H1 (cell line): Measurements from ENCODE around the gene PPP1R12C. TPM values are rescaled to one million over a fixed set of nuclear protein-coding genes. Genes with fewer than 3 reads are reported as not detected.

ENCODE experiments used
- BACH1 ChIP-seq: IDR thresholded peaks from 2 replicates; pipeline ENCODE4 v1.6.1; 2012; ENCODE audit warnings: low read length, improper control_type of control experiment
- CREB1 ChIP-seq: IDR thresholded peaks from 2 replicates; pipeline ENCODE4 v1.6.1; 2012; ENCODE audit warnings: inconsistent platforms
- CTBP2 ChIP-seq: IDR thresholded peaks from 2 replicates; pipeline ENCODE4 v1.7.0; 2011; ENCODE audit warnings: borderline replicate concordance, mild to moderate bottlenecking, moderate library complexity, mixed read lengths, low read length; ENCODE audit not compliant: insufficient read depth, insufficient read length
- EGR1 ChIP-seq: IDR thresholded peaks from 2 replicates; pipeline ENCODE4 v1.6.1; 2011; ENCODE audit warnings: low read depth, low read length, borderline replicate concordance
- GTF2F1 ChIP-seq: IDR thresholded peaks from 2 replicates; pipeline ENCODE4 v1.6.1; 2012; ENCODE audit warnings: low read depth, low read length, improper control_type of control experiment, borderline replicate concordance
- KDM1A ChIP-seq: fragments of 200-600, 300-600 bp; sonication (generic); IDR thresholded peaks from 2 replicates; pipeline ENCODE4 v1.7.1; 2016; ENCODE audit warnings: mild to moderate bottlenecking, low read length, borderline replicate concordance
- KDM4A ChIP-seq: IDR thresholded peaks from one replicate; pipeline ENCODE4 v1.7.1; 2012; ENCODE audit warnings: low read depth, mild to moderate bottlenecking, moderate library complexity, low read length, inconsistent platforms; ENCODE audit not compliant: severe bottlenecking
- NANOG ChIP-seq: IDR thresholded peaks from 2 replicates; pipeline ENCODE4 v1.6.1; 2011; ENCODE audit warnings: low read length, low read depth, mild to moderate bottlenecking, inconsistent platforms; ENCODE audit not compliant: insufficient read depth, poor library complexity, severe bottlenecking
- NRF1 ChIP-seq: IDR thresholded peaks from 2 replicates; pipeline ENCODE4 v1.6.1; 2011; ENCODE audit warnings: mild to moderate bottlenecking, low read depth, low read length, improper control_type of control experiment
- PHF8 ChIP-seq: fragments of 200-600 bp; sonication (generic); conservative IDR thresholded peaks from 2 replicates; pipeline ENCODE4 v1.7.1; 2012; ENCODE audit warnings: low read depth, mild to moderate bottlenecking, inconsistent platforms, low read length, moderate library complexity
- RAD21 ChIP-seq, 2 experiments: IDR thresholded peaks in 1 of 2; conservative IDR thresholded peaks in 1 of 2; 2 replicates each; pipeline ENCODE4 v1.6.1; 2011; ENCODE audit warnings: low read depth in 2 of 2, low read length in 2 of 2, improper control_type of control experiment in 1 of 2, inconsistent platforms in 1 of 2, mild to moderate bottlenecking in 1 of 2, moderate library complexity in 1 of 2
- RXRA ChIP-seq: IDR thresholded peaks from 2 replicates; pipeline ENCODE4 v1.6.1; 2011; ENCODE audit warnings: low read depth, mild to moderate bottlenecking, low read length, moderate library complexity; ENCODE audit not compliant: insufficient read depth
- SIN3A ChIP-seq, 2 experiments: IDR thresholded peaks in 1 of 2; conservative IDR thresholded peaks in 1 of 2; 2 replicates each; pipeline ENCODE4 v1.6.1; 2011 to 2012; ENCODE audit warnings: low read length in 2 of 2, improper control_type of control experiment in 1 of 2, low read depth in 1 of 2, mild to moderate bottlenecking in 1 of 2
- SP1 ChIP-seq: IDR thresholded peaks from 2 replicates; pipeline ENCODE4 v1.6.1; 2011; ENCODE audit warnings: low read depth, low read length
- SRF ChIP-seq: IDR thresholded peaks from 2 replicates; pipeline ENCODE4 v1.6.1; 2011; ENCODE audit warnings: mild to moderate bottlenecking, low read depth, low read length, moderate library complexity
- SUZ12 ChIP-seq: fragments of 200-600 bp; sonication (generic); IDR thresholded peaks from 2 replicates; pipeline ENCODE4 v1.6.1; 2012; ENCODE audit warnings: mild to moderate bottlenecking, inconsistent platforms, low read length, moderate library complexity, mixed read lengths
- TAF7 ChIP-seq: optimal IDR thresholded peaks from 2 replicates; pipeline ENCODE3; 2011; ENCODE audit warnings: low read depth, mild to moderate bottlenecking, inconsistent platforms, low read length, moderate library complexity, borderline replicate concordance
- TCF12 ChIP-seq: IDR thresholded peaks from 2 replicates; pipeline ENCODE4 v1.6.1; 2011; ENCODE audit warnings: low read depth, mild to moderate bottlenecking, low read length
- ZNF274 ChIP-seq: IDR thresholded peaks from 2 replicates; pipeline ENCODE4 v1.7.0; 2012; ENCODE audit warnings: low read length, borderline replicate concordance; ENCODE audit errors: extremely low read depth
- polyA plus RNA-seq, 7 experiments: library from polyadenylated mRNA; depleted of rRNA in 3 of 7; stranded (reverse) in 5 of 7; unstranded in 2 of 7; fragments of >200 nt in 5 of 7; fragments of 200-250 nt in 2 of 7; gene quantifications; 1 replicate in 5 of 7; 2 replicates in 1 of 7; 4 replicates in 1 of 7; pipeline versions ENCODE4 v1.2.1 to v1.2.3, GENCODE V29; 2011 to 2013; ENCODE audit warnings: missing spikeins in 2 of 7, mixed read lengths in 2 of 7
- total RNA-seq: library from RNA; stranded (reverse); fragmentation: NEBNext Ultra II Directional; extraction: Animal tissue kit (Norgen Biotek cat#: 25700); gene quantifications from 2 replicates; pipeline ENCODE4 v1.2.1, GENCODE V29; 2021
- TF ChIP-seq, protein P1 (sequence below): IDR thresholded peaks from 2 replicates; pipeline ENCODE4 v1.6.1; 2012; ENCODE audit warnings: low read length, inconsistent platforms
- TF ChIP-seq, protein P2 (sequence below): IDR thresholded peaks from 2 replicates; pipeline ENCODE4 v1.6.1; 2012; ENCODE audit warnings: inconsistent platforms

PPP1R12C gene
- total and polyA plus RNA-seq, 2 of the 8 experiments (the other 6 are each of a cell fraction or from before 2014, with no cell fraction given): 31.7 to 71.5 TPM

DNA sequence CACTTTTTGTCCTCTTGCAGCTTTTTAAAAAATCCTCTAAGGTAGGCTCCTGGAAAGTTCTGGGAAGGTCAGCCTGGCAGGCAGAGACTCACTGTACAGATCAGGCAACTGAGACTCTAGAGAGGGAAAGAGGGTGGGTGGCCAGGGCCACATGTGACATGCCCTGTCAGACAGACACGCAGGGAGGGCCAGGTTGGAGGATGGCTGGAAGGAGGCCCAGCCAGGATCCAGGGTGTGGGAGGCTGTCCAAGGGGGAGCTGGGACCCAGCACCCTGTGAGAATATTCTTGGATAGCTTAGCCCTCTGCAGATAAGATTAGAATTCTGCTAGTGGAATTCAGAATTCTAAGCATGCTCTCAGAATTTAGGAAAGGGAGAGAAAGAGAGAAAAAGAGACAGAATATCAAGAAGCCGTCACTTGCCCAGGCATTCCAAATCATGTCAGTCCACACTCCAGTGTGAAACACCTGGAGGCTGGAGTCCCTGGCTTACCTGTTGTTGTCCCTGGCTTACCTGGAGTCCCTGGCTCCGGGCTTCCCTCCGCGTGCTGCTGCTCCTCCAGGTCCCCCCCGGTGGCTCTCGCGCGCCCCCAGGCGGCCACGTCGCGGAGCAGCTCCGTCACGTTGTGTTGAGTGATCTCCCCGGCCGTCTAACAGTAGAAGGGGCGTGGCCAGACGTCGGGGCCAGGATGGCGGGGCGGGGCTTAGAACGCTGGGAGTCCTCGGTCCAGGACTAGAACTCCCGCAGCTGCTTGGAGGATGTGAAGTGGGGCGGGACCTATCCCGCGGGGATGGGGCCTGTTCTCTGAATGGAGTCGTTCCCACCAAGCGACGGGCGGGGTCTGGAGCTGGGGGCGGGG lies 42.9 kb upstream of the PPP1R12C start (continued):
- TF ChIP-seq RAD21 (IDR thresholded peaks at IDR 0.05 in 1 of 2, conservative IDR thresholded peaks at IDR 0.05 in 1 of 2; ENCODE audit: low read depth in 2 of 2, low read length in 2 of 2) (peak; percentile 90 to 97), PHF8 (no peak), SRF (0 out of 2 replicates have a peak, but pooled peaks have one; percentile 15), RXRA (no peak), SUZ12 (no peak), EGR1 (no peak), CREB1 (peak; percentile 90), TAF7 (peak; percentile 5), KDM1A (no peak), SP1 (peak; percentile 63; the same call in 1 of the 2 replicates), GTF2F1 (0 out of 2 replicates have a peak, but pooled peaks have one; percentile 30), SIN3A (conservative IDR thresholded peaks at IDR 0.05 in 1 of 2, IDR thresholded peaks at IDR 0.05 in 1 of 2; ENCODE audit: low read depth in 1 of 2, low read length in 2 of 2) (peak in 1 of 2 experiments; percentile 91; a peak in 2 of 4 replicates), KDM4A (no peak), CTBP2 (no peak), NRF1 (no peak), ZNF274 (no peak), BACH1 (no peak; the same call in 1 of the 2 replicates), TCF12 (0 out of 2 replicates have a peak, but pooled peaks have one; percentile 21), NANOG (no peak)
- TF ChIP-seq, protein P1, sequence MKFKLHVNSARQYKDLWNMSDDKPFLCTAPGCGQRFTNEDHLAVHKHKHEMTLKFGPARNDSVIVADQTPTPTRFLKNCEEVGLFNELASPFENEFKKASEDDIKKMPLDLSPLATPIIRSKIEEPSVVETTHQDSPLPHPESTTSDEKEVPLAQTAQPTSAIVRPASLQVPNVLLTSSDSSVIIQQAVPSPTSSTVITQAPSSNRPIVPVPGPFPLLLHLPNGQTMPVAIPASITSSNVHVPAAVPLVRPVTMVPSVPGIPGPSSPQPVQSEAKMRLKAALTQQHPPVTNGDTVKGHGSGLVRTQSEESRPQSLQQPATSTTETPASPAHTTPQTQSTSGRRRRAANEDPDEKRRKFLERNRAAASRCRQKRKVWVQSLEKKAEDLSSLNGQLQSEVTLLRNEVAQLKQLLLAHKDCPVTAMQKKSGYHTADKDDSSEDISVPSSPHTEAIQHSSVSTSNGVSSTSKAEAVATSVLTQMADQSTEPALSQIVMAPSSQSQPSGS: no peak
- TF ChIP-seq, protein P2, sequence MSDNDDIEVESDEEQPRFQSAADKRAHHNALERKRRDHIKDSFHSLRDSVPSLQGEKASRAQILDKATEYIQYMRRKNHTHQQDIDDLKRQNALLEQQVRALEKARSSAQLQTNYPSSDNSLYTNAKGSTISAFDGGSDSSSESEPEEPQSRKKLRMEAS: peak; percentile 88
